HFF-Myc (cell line): ENCODE measurements around the gene GAP43.

Experiments used
- DNase-seq: peaks from one replicate; pipeline ENCODE4 v3.0.0-alpha.2; 2011; ENCODE audit warnings: low read depth; ENCODE audit errors: extremely low read depth
- H3K4me3 ChIP-seq: replicated peaks from 2 replicates; pipeline ENCODE4 v1.5.1; 2011; ENCODE audit warnings: low read depth, mild to moderate bottlenecking, control low read depth, low read length
- CTCF ChIP-seq: IDR thresholded peaks from 2 replicates; pipeline ENCODE4 v1.5.1; 2012; ENCODE audit warnings: mild to moderate bottlenecking, low read depth, low read length, control low read depth; ENCODE audit errors: missing control alignments

Gene GAP43

GRCh38 chr3:115768661-115769060 is 145.4 kb downstream of the GAP43 start:
- TF ChIP-seq CTCF: no peak
- no peak overlapping the region for H3K4me3 ChIP-seq
- DNase-seq: no peak
